ENCODE data around the gene C3orf85.

Gene C3orf85

GRCh38 chr3:109143646-109144045, 7.1 kb downstream of the C3orf85 start:
- no peaks in the 10 kb centered on the region for H3K4me1 ChIP-seq (ENCODE audit: control insufficient read depth, low read length)
- H3K9me3 ChIP-seq (ENCODE audit: control insufficient read depth, insufficient read depth, low read length), result no peaks in the 10 kb centered on the region
- H3K4me3 ChIP-seq (ENCODE audit: low read length), result no peak overlapping the region
- H3K27ac ChIP-seq (ENCODE audit: low read depth, low read length), result no peak overlapping the region
- no peaks in the 10 kb centered on the region for H3K79me2 ChIP-seq (ENCODE audit: control insufficient read depth, low read length)
- no peaks in the 10 kb centered on the region for H3F3A ChIP-seq (ENCODE audit: control insufficient read depth, insufficient read depth)
- no peak overlapping the region for H3K4me2 ChIP-seq (ENCODE audit: low read length)
- TF ChIP-seq EZH2phosphoT487 (IDR thresholded peaks at IDR 0.05; ENCODE audit: borderline replicate concordance, low read length), result no peak
- TF ChIP-seq, protein P1, sequence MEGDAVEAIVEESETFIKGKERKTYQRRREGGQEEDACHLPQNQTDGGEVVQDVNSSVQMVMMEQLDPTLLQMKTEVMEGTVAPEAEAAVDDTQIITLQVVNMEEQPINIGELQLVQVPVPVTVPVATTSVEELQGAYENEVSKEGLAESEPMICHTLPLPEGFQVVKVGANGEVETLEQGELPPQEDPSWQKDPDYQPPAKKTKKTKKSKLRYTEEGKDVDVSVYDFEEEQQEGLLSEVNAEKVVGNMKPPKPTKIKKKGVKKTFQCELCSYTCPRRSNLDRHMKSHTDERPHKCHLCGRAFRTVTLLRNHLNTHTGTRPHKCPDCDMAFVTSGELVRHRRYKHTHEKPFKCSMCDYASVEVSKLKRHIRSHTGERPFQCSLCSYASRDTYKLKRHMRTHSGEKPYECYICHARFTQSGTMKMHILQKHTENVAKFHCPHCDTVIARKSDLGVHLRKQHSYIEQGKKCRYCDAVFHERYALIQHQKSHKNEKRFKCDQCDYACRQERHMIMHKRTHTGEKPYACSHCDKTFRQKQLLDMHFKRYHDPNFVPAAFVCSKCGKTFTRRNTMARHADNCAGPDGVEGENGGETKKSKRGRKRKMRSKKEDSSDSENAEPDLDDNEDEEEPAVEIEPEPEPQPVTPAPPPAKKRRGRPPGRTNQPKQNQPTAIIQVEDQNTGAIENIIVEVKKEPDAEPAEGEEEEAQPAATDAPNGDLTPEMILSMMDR (IDR thresholded peaks at IDR 0.05; ENCODE audit: low read depth, low read length, poor library complexity, severe bottlenecking), result no peak
- no peaks in the 10 kb centered on the region for H3K36me3 ChIP-seq (ENCODE audit: control insufficient read depth, low read length)
- no peaks in the 10 kb centered on the region for H3K9me2 ChIP-seq (replicated peaks; ENCODE audit: control insufficient read depth, low read length)
- H3K27me3 ChIP-seq (ENCODE audit: control insufficient read depth, low read length), result no peaks in the 10 kb centered on the region
- no peaks in the 10 kb centered on the region for H4K20me1 ChIP-seq (ENCODE audit: control insufficient read depth, insufficient read depth, low read depth, low read length)

DNA sequence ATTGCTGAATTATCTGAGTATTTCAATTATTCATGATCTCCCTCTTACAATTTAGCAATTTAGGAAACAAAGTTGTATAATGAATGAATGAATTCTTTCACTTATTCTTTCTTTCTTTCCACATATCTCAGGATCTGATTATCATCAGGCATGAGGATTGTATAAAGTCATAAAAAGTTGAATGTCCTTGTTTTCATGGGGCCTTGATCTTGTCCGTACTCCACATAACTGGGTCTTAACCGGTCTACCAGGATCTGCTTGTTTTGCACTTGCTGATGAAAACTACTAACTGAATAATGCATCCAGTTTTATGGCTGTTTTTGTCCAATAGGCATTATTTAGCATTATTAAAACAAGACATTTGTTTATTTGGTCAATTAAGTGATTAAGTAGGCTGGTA, 12.6 kb downstream of the C3orf85 start:
- no peak overlapping the region for H3K4me2 ChIP-seq (ENCODE audit: low read length)
- no peaks in the 10 kb centered on the region for H3K9me3 ChIP-seq (ENCODE audit: control insufficient read depth, insufficient read depth, low read length)
- no peaks in the 10 kb centered on the region for H3K4me1 ChIP-seq (ENCODE audit: control insufficient read depth, low read length)
- H3K36me3 ChIP-seq (ENCODE audit: control insufficient read depth, low read length), result no peaks in the 10 kb centered on the region
- H3F3A ChIP-seq (ENCODE audit: control insufficient read depth, insufficient read depth), result no peaks in the 10 kb centered on the region
- no peak overlapping the region for H3K27ac ChIP-seq (ENCODE audit: low read depth, low read length)
- H3K27me3 ChIP-seq (ENCODE audit: control insufficient read depth, low read length), result no peaks in the 10 kb centered on the region
- no peak for TF ChIP-seq EZH2phosphoT487 (IDR thresholded peaks at IDR 0.05; ENCODE audit: borderline replicate concordance, low read length)
- TF ChIP-seq, protein P1 (IDR thresholded peaks at IDR 0.05; ENCODE audit: low read depth, low read length, poor library complexity, severe bottlenecking), result no peak
- H4K20me1 ChIP-seq (ENCODE audit: control insufficient read depth, insufficient read depth, low read depth, low read length), result no peaks in the 10 kb centered on the region
- H3K9me2 ChIP-seq (replicated peaks; ENCODE audit: control insufficient read depth, low read length), result no peaks in the 10 kb centered on the region
- no peak overlapping the region for H3K4me3 ChIP-seq (ENCODE audit: low read length)
- no peaks in the 10 kb centered on the region for H3K79me2 ChIP-seq (ENCODE audit: control insufficient read depth, low read length)

DNA sequence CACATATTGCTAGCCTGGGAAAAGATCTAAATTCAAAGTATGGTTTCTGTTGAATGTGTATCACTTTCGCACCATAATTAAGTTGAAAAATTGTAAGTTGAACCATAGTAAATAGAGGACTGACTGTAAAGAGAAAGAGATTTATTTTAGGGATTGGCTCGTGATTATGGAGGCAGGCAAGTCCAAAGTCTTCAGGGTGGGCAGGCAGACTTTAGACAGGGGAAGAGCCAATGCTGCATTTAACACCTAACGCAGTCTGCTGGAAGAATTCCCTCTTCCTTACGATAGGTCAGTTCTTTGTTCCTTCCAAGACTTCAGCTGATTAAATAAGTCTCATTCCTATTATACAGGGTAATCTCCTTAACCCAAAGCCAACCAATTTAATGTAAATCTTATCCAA, 15.8 kb downstream of the C3orf85 start:
- Histone ChIP-seq H3K4me2 (ENCODE audit: low read length) (no peak overlapping the region), H3K4me1 (ENCODE audit: control insufficient read depth, low read length) (no peaks in the 10 kb centered on the region), H3K27ac (ENCODE audit: low read depth, low read length) (no peak overlapping the region), H3K4me3 (ENCODE audit: low read length) (no peak overlapping the region), H3F3A (ENCODE audit: control insufficient read depth, insufficient read depth) (no peaks in the 10 kb centered on the region), H3K36me3 (ENCODE audit: control insufficient read depth, low read length) (no peaks in the 10 kb centered on the region), H3K9me3 (ENCODE audit: control insufficient read depth, insufficient read depth, low read length) (no peaks in the 10 kb centered on the region), H3K27me3 (ENCODE audit: control insufficient read depth, low read length) (no peaks in the 10 kb centered on the region), H4K20me1 (ENCODE audit: control insufficient read depth, insufficient read depth, low read depth, low read length) (no peaks in the 10 kb centered on the region), H3K79me2 (ENCODE audit: control insufficient read depth, low read length) (no peaks in the 10 kb centered on the region), H3K9me2 (replicated peaks; ENCODE audit: control insufficient read depth, low read length) (no peaks in the 10 kb centered on the region)
- TF ChIP-seq EZH2phosphoT487 (IDR thresholded peaks at IDR 0.05; ENCODE audit: borderline replicate concordance, low read length), result no peak
- TF ChIP-seq, protein P1 (IDR thresholded peaks at IDR 0.05; ENCODE audit: low read depth, low read length, poor library complexity, severe bottlenecking), result no peak

DNA sequence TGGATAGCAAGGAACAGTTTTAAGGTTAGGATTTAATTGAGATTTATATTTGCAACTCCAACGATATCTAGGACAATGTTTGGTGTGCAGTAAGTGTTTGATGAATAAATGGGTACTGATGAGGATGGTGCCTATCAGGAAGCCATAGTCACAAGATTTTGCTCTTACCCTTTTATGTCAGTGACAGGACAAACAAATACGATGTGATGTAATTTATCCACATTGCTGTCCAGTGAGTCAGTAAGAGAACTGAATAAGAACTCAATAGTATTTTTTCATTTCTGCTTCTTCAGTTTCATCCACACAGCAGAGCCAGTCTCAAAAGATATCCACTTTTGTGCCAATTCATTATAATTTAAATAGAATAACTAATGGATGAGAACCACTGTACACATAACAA, 18.5 kb downstream of the C3orf85 start:
- Histone ChIP-seq H3K27me3 (ENCODE audit: control insufficient read depth, low read length) (no peaks in the 10 kb centered on the region), H3K36me3 (ENCODE audit: control insufficient read depth, low read length) (no peaks in the 10 kb centered on the region), H3K4me1 (ENCODE audit: control insufficient read depth, low read length) (no peaks in the 10 kb centered on the region), H3K4me2 (ENCODE audit: low read length) (no peak overlapping the region), H4K20me1 (ENCODE audit: control insufficient read depth, insufficient read depth, low read depth, low read length) (no peaks in the 10 kb centered on the region), H3K9me2 (replicated peaks; ENCODE audit: control insufficient read depth, low read length) (no peaks in the 10 kb centered on the region), H3K79me2 (ENCODE audit: control insufficient read depth, low read length) (no peaks in the 10 kb centered on the region), H3K27ac (ENCODE audit: low read depth, low read length) (no peak overlapping the region), H3K9me3 (ENCODE audit: control insufficient read depth, insufficient read depth, low read length) (no peaks in the 10 kb centered on the region), H3K4me3 (ENCODE audit: low read length) (no peak overlapping the region), H3F3A (ENCODE audit: control insufficient read depth, insufficient read depth) (no peaks in the 10 kb centered on the region)
- TF ChIP-seq, protein P1 (IDR thresholded peaks at IDR 0.05; ENCODE audit: low read depth, low read length, poor library complexity, severe bottlenecking), result no peak
- no peak for TF ChIP-seq EZH2phosphoT487 (IDR thresholded peaks at IDR 0.05; ENCODE audit: borderline replicate concordance, low read length)
